GM19455 (cell line): ENCODE data around the gene KIAA0586.
"Not testable (repeated sequence)": the region's sequence is repeated elsewhere in the genome, so short reads cannot be mapped to it uniquely, and the experiment has no call there.

Experiments
- ATAC-seq: cut with Tn5 transposase; IDR thresholded peaks from one replicate; pipeline ENCODE4 v1.9.1; 2021; ENCODE audit not compliant: unreplicated experiment

KIAA0586 gene

GRCh38 chr14:58427281-58428117, at the start of gene KIAA0586, which contains the start of gene TIMM9:
Gene KIAA0586 (plus strand): TSS chr14:58427719. CDS start chr14:58428265, 546 bp downstream.
Gene TIMM9 (minus strand): TSS chr14:58427531. CDS start chr14:58411945, 15,586 bp downstream.
- ATAC-seq = peak; percentile 93

- ATAC-seq = no peak
These were observed 36.7 kb upstream of the KIAA0586 start for GRCh38 chr14:58390830-58391229.

GRCh38 chr14:58395562-58395811, 32.0 kb upstream of the KIAA0586 start:
- no peak for ATAC-seq

- ATAC-seq = peak; percentile 96
These were observed 31.4 kb upstream of the KIAA0586 start, which contains the start of gene TOMM20L for GRCh38 chr14:58395812-58396788. Gene TOMM20L (plus strand): TSS chr14:58395930. CDS start chr14:58395958, 28 bp downstream.

GRCh38 chr14:58397156-58397555, 30.4 kb upstream of the KIAA0586 start:
- no peak for ATAC-seq

GRCh38 chr14:58398495-58398894, 29.0 kb upstream of the KIAA0586 start:
- ATAC-seq = no peak

GRCh38 chr14:58398895-58399294, 28.6 kb upstream of the KIAA0586 start:
- ATAC-seq = no peak

GRCh38 chr14:58401587-58401986, 25.9 kb upstream of the KIAA0586 start:
- ATAC-seq = no peak

- no peak for ATAC-seq
These were observed 18.8 kb upstream of the KIAA0586 start for GRCh38 chr14:58408681-58409215.

- ATAC-seq = no peak
These were observed 12.7 kb upstream of the KIAA0586 start for GRCh38 chr14:58414845-58415244.

- no peak for ATAC-seq
These were observed 11.6 kb upstream of the KIAA0586 start for GRCh38 chr14:58415636-58416547.

- ATAC-seq = not testable (repeated sequence)
These were observed 10.6 kb upstream of the KIAA0586 start for GRCh38 chr14:58416934-58417333.

GRCh38 chr14:58426670-58427280, 744 bp upstream of the KIAA0586 start:
- peak; percentile 40 for ATAC-seq

GRCh38 chr14:58428118-58428683, 682 bp downstream of the KIAA0586 start:
- ATAC-seq = no peak

- ATAC-seq = no peak
These were observed 2.6 kb downstream of the KIAA0586 start for GRCh38 chr14:58430156-58430555.

- no peak for ATAC-seq
These were observed 12.0 kb downstream of the KIAA0586 start for GRCh38 chr14:58439476-58439875.

- ATAC-seq = no peak
These were observed 17.1 kb downstream of the KIAA0586 start for GRCh38 chr14:58444627-58445026.

- no peak for ATAC-seq
These were observed 28.2 kb downstream of the KIAA0586 start for GRCh38 chr14:58455593-58456265.

GRCh38 chr14:58460772-58461171, 33.3 kb downstream of the KIAA0586 start:
- ATAC-seq = no peak
